HG02588 (cell line): ENCODE data around the gene NDUFA9.

Experiments
- ATAC-seq: cut with Tn5 transposase; IDR thresholded peaks from one replicate; pipeline ENCODE4 v1.9.1; 2021; ENCODE audit warnings: mild to moderate bottlenecking, moderate library complexity; ENCODE audit not compliant: unreplicated experiment

NDUFA9 gene

DNA sequence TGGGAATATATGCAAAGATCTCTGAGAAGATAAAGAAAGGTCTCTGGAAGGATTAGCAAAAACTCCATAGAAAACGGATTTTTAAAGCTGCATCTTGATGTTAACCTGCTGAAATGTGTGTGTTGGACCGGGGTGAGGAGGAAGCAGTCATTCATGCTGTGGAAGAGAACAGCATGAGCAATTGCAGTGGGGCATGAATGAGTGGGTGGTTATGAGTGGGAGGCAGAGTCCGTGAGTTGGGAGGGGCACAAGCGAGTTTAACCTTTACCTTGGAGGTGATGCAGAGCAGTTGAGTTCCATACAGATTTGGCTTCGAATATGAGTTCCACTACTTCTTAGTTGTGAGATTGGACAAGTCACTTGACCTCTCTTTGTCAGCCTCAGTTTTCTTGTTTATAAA, 41.8 kb downstream of the NDUFA9 start:
- ATAC-seq, result no peak
